GM12873 (cell line): Measurements from ENCODE around the gene RIF1.

Source experiments
- CTCF ChIP-seq: IDR thresholded peaks from 2 replicates; pipeline ENCODE4 v1.5.1; 2012; ENCODE audit warnings: low read depth, mild to moderate bottlenecking, moderate library complexity, low read length, control low read depth; ENCODE audit not compliant: insufficient read depth; ENCODE audit errors: missing control alignments

Gene RIF1

DNA sequence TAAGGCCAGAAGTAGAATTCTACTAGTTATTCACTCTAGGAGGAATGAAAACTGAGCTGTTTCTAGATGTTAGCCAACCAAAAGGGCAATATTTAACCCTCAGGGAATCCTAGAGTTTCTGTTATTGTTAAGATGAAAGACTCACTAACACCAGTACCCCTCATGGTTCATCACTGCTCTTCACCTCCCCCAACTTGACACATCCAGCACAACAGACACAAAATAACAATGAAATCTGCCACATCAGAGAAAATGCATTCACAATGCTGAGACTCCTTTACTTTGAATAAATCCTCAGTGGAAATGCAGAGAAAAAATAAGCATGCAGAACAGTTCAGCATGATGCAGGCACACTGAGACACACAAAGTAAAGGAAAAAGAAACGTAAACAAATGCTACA lies 111.3 kb downstream of the RIF1 start:
- TF ChIP-seq CTCF, result no peak

DNA sequence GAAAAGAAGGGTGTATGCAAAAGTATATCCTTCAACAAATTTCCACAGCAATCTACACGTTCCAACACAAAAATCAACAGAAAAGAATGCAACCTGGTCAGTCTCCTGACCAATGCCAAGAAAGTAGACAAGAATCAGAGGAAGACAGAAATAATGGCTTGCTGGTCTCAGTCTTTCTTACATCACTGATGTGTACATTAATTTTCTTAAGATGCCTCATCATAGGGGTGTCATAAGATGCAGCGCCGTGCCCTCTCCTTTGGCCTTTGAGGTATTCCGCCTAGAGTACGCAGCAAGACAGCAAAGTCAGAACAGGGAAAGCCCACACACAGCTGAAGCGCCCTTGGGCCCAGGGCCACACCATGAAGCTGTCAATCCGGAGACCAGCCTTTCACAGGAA lies 112.9 kb downstream of the RIF1 start:
- no peak for TF ChIP-seq CTCF

DNA sequence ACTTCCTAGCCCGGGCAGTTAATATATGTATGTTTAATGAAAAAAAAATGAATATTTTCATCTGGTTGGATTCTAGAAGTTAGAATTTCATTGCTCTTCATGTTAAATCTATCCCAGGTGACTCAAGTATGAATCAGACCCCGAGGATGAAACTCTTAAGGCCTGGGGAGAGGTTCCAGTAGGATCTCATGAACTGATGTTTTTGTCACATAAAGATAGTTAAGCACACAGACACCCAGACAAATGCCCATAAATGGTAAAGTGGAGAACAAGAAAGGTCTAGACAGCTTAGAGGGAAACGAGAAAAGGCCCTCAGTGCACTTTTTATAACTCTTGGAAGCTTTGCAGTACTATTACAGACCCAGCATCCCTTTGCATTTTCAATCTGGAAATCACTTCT lies 114.1 kb downstream of the RIF1 start:
- TF ChIP-seq CTCF, result no peak

GRCh38 chr2:151525821-151526373 lies 116.2 kb downstream of the RIF1 start:
- no peak for TF ChIP-seq CTCF

DNA sequence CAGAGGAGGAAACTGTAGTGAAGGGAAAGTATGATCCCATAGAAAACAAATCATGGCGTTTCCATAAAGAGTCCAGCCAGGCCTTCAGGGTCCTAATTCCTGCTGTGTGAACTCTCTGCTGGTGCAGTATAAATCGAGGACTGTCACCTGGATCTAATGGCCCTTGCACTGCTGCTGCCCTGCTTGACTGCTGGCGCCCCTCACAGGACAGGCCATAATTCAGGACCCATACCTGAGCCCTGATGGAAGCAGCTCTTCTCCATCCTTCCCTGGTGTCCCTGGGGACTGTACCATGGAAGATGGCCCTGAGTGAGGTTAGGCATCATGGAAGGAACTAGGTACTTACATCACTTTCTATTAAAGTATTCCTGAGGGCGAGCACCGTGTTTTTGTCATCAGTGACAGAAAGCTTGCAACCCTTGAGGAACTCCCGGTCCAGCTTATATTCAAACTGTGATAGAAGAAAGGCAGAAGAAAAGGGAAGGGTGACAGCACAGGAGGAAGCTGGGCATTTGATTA lies 116.9 kb downstream of the RIF1 start:
- TF ChIP-seq CTCF, result no peak
